Upper lobe of left lung (tissue), 6 donors: ENCODE measurements around the gene KDM2B. TPM values are rescaled to one million over a fixed set of nuclear protein-coding genes. Genes with fewer than 3 reads are reported as not detected.
A peak's percentile ranks its signal among the peaks of the same experiment; 100 is the strongest.

ENCODE experiments used
- ATAC-seq, 2 donors: fragments of 200-7000 bp; cut with Tn5 transposase; one replicate each; pipeline ENCODE4 v1.9.1; 2022; ENCODE audit warnings: mild to moderate bottlenecking in 2 of 2, moderate library complexity in 2 of 2; ENCODE audit not compliant: low FRiP score in 2 of 2
- DNase-seq, 2 donors: peaks; one replicate each; pipeline ENCODE4 v3.0.0-alpha.2; 2019 to 2020
- H3K27ac ChIP-seq, 4 donors: fragments of 200-600 bp; sonication (generic); one replicate each; pipeline ENCODE4 v1.5.1; 2016 to 2019
- H3K27me3 ChIP-seq, 4 donors: fragments of 200-600 bp; sonication (generic); one replicate each; pipeline ENCODE4 v1.5.1; 2017 to 2019
- H3K36me3 ChIP-seq, 4 donors: fragments of 200-600 bp; sonication (generic); one replicate each; pipeline ENCODE4 v1.5.1; 2016 to 2019
- H3K4me1 ChIP-seq, 4 donors: fragments of 200-600 bp; sonication (generic); one replicate each; pipeline ENCODE4 v1.5.1; 2018 to 2019
- H3K4me3 ChIP-seq, 4 donors: fragments of 200-600 bp; sonication (generic); one replicate each; pipeline ENCODE4 v1.5.1; 2017 to 2019; ENCODE audit warnings: mild to moderate bottlenecking in 2 of 4, moderate library complexity in 1 of 4
- H3K9me3 ChIP-seq, 4 donors: fragments of 200-600 bp; sonication (generic); one replicate each; pipeline ENCODE4 v1.5.1; 2018 to 2019
- CTCF ChIP-seq, 6 experiments: fragments of 450-650 bp in 4 of 6; fragments of 200-600 bp in 2 of 6; sonication (generic) in 2 of 6; IDR thresholded peaks; one replicate each; pipeline ENCODE4 v1.5.1; 2016 to 2019; ENCODE audit warnings: antibody characterized with exemption in 6 of 6
- EP300 ChIP-seq, 4 donors: sonication (generic); formaldehyde crosslinking; IDR thresholded peaks; one replicate each; pipeline ENCODE4 v1.5.1; 2017; ENCODE audit warnings: antibody characterized with exemption in 4 of 4, control low read depth in 2 of 4
- POLR2A ChIP-seq, 4 donors: fragments of 450-650 bp; IDR thresholded peaks; one replicate each; pipeline ENCODE4 v1.5.1; 2016 to 2017; ENCODE audit warnings: antibody characterized with exemption in 4 of 4, mild to moderate bottlenecking in 2 of 4
- POLR2AphosphoS5 ChIP-seq, 2 donors: sonication (generic); formaldehyde crosslinking; IDR thresholded peaks; one replicate each; pipeline ENCODE4 v1.5.1; 2017; ENCODE audit warnings: antibody characterized with exemption in 2 of 2
- WGBS, 2 donors: methylation state at CpG; one replicate each; pipeline ENCODE4 v1.1.5; 2017 to 2018; 5-methylcytosine and 5-hydroxymethylcytosine counted together
- total RNA-seq, 6 donors: library from RNA; depleted of rRNA in 4 of 6; stranded (reverse); fragments of >200 nt in 4 of 6; gene quantifications; one replicate each; pipeline versions ENCODE4 v1.1.0 to v1.2.1, GENCODE V29; 2016 to 2021
- donor health status: DM: no; HTN: no; CAD: no; lungs with moderate emphysema.
- donor health status: DM: no; HTN: yes; CAD: no; lungs with severe emphysema.

KDM2B gene
- total RNA-seq, 6 donors from 2014 or later = 29.5 to 81.7 (median 34.2) TPM

DNA sequence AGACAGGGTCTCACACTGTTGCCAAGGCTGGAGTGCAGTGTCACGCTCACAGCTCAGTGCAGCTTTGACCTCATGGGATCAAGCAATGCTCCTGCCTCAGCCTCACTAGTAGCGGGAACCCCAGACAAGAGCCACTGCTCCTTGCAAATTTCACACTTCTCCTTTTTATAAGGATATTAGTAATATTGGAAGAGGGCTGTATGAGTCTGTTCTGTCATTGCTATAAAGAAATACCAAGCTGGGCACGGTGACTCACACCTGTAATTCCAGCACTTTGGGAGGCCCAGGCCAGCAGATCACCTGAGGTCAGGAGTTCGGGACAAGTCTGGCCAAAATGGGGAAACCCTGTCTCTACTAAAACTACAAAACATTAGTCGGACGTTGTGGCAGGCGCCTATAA, 32.6 kb upstream of the KDM2B start:
- 86 to 95% methylated on average over 7 of the region's 7 CpGs for WGBS, 2 donors
- TF ChIP-seq POLR2A (IDR thresholded peaks at IDR 0.05) (no peak), CTCF (IDR thresholded peaks at IDR 0.05) (no peak), POLR2AphosphoS5 (IDR thresholded peaks at IDR 0.05) (no peak), EP300 (IDR thresholded peaks at IDR 0.05) (no peak)
- ATAC-seq = no peak

GRCh38 chr12:121611306-121611705, 30.5 kb upstream of the KDM2B start:
- Histone ChIP-seq H3K36me3 (no peaks in the 10 kb centered on the region), H3K4me1 (no peaks in the 10 kb centered on the region), H3K9me3 (no peaks in the 10 kb centered on the region), H3K4me3 (no peak overlapping the region), H3K27ac (no peak overlapping the region), H3K27me3 (no peaks in the 10 kb centered on the region)
- ATAC-seq (peak; percentile 17 to 32), DNase-seq (peak in 1 of 2 donors; percentile 37)
- TF ChIP-seq POLR2A (IDR thresholded peaks at IDR 0.05) = no peak
- no peak for TF ChIP-seq POLR2AphosphoS5 (IDR thresholded peaks at IDR 0.05)
- no peak for TF ChIP-seq CTCF (IDR thresholded peaks at IDR 0.05)
- WGBS, 2 donors = 64 to 85% methylated on average over 2 of the region's 2 CpGs

More for the DNA sequence above, 32.6 kb upstream of the KDM2B start:
- H3K27me3 ChIP-seq = no peaks in the 10 kb centered on the region
- no peaks in the 10 kb centered on the region for H3K9me3 ChIP-seq
- no peak for DNase-seq
- H3K4me1 ChIP-seq = no peaks in the 10 kb centered on the region
- no peaks in the 10 kb centered on the region for H3K36me3 ChIP-seq
- H3K4me3 ChIP-seq = no peak overlapping the region
- H3K27ac ChIP-seq = no peak overlapping the region

DNA sequence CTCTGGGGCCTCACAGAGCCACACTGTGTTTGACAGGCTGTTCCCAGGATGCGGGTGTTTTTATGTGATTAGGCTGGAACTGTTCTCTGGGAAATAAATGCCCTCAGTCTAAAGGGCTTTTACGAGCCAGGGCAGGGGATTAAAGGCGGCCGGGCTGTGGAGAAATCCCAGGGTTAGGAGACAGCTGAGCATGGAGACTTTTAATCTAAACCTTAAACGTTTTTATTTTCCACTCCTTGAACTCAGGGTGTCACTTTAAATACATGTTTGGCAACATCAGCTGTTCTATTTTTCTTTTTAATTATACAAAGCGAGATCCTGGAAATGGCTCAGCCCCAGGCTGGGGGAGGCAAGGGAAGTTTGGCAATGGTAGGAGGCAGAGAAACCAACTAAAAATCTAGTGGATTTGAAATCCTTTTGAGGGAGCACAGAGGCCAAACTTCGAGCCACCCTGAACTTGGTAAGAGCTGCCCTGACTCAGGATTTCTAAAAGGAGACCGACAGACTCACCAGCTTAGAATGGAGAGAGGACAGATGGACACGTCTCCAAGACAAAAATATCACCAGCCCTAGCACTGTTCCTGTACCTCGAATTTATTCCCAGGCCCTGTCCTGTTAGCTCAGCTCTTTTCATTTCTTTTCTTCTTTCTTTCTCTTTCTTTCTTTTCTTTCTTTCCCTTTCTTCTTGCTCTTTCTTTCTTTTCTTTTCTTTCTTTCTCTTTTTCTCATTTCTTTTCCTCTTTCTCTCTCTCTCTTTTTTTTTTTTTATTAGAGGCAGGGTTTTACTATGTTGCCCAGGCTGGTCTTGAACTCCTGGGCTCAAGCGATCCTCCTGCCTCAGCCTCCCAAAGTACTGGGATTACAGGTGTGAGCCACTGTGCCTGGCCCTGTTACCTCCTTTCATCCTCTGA, 29.7 kb upstream of the KDM2B start:
- Histone ChIP-seq H3K27me3 (no peaks in the 10 kb centered on the region), H3K4me1 (no peaks in the 10 kb centered on the region), H3K4me3 (no peak overlapping the region), H3K27ac (peak overlapping the region in 1 of 4 donors; percentile 37), H3K36me3 (no peaks in the 10 kb centered on the region), H3K9me3 (no peaks in the 10 kb centered on the region)
- WGBS, 2 donors = 46 to 54% methylated on average over 11 of the region's 11 CpGs
- no peak for DNase-seq
- TF ChIP-seq POLR2A (IDR thresholded peaks at IDR 0.05) (no peak), EP300 (IDR thresholded peaks at IDR 0.05) (no peak), CTCF (IDR thresholded peaks at IDR 0.05) (no peak), POLR2AphosphoS5 (IDR thresholded peaks at IDR 0.05) (no peak)
- no peak for ATAC-seq

DNA sequence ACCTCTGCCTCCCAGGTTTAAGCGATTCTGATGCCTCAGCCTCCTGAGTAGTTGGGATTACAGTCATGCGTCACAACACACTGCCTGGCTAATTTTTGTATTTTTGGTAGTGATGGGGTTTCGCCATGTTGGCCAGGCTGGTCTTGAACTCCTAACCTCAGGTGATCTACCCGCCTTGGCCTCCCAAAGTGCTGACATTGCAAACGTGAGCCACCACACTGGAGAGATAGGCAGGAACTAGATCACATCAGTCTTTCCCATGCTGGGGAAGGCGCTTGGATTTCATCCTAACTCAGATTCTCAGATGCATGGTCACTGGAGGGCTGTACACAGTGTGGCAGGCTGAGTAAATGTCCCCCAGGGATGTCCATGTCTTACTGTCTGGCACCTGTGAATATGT, 27.5 kb upstream of the KDM2B start:
- TF ChIP-seq POLR2AphosphoS5 (IDR thresholded peaks at IDR 0.05) (no peak), CTCF (IDR thresholded peaks at IDR 0.05) (no peak), POLR2A (IDR thresholded peaks at IDR 0.05) (no peak), EP300 (IDR thresholded peaks at IDR 0.05) (no peak)
- no peak for ATAC-seq
- Histone ChIP-seq H3K4me3 (no peak overlapping the region), H3K36me3 (no peaks in the 10 kb centered on the region), H3K4me1 (no peaks in the 10 kb centered on the region), H3K9me3 (no peaks in the 10 kb centered on the region), H3K27ac (no peak overlapping the region), H3K27me3 (no peaks in the 10 kb centered on the region)
- WGBS, 2 donors = 92 to 94% methylated on average over 6 of the region's 6 CpGs
- DNase-seq = no peak

- DNase-seq = no peak
- WGBS, 2 donors = 91 to 96% methylated on average over 6 of the region's 6 CpGs
- Histone ChIP-seq H3K4me3 (no peak overlapping the region), H3K27ac (no peak overlapping the region), H3K9me3 (no peaks in the 10 kb centered on the region), H3K27me3 (no peaks in the 10 kb centered on the region), H3K36me3 (no peaks in the 10 kb centered on the region), H3K4me1 (no peaks in the 10 kb centered on the region)
- no peak for ATAC-seq
- TF ChIP-seq POLR2A (IDR thresholded peaks at IDR 0.05) = no peak
- TF ChIP-seq CTCF (IDR thresholded peaks at IDR 0.05) = no peak
- TF ChIP-seq EP300 (IDR thresholded peaks at IDR 0.05) = no peak
- TF ChIP-seq POLR2AphosphoS5 (IDR thresholded peaks at IDR 0.05) = no peak
Measured at GRCh38 chr12:121603581-121603980, 22.8 kb upstream of the KDM2B start.
